Measurements from ENCODE around the gene SHROOM1.

- TF ChIP-seq GATA2 (IDR thresholded peaks at IDR 0.05; ENCODE audit: low read depth, low read length), result no peak
- TF ChIP-seq GATA3 (IDR thresholded peaks at IDR 0.05; ENCODE audit: low read depth, low read length), result no peak
Observed at GRCh38 chr5:132840896-132841295, 10.4 kb upstream of the SHROOM1 start.
